Esophagus muscularis mucosa (tissue), 4 donors: Measurements from ENCODE around the gene TTC34.

ENCODE experiments used
- EP300 ChIP-seq: sonication (generic); formaldehyde crosslinking; IDR thresholded peaks from one replicate; pipeline ENCODE4 v1.6.1; 2017; ENCODE audit warnings: antibody characterized with exemption
- POLR2A ChIP-seq: fragments of 450-650 bp; IDR thresholded peaks from one replicate; pipeline ENCODE4 v1.6.1; 2017; ENCODE audit warnings: antibody characterized with exemption, moderate library complexity, mild to moderate bottlenecking, low read depth
- POLR2AphosphoS5 ChIP-seq, 2 donors: sonication (generic); formaldehyde crosslinking; IDR thresholded peaks; one replicate each; pipeline ENCODE4 v1.6.1; 2017; ENCODE audit warnings: antibody characterized with exemption in 2 of 2
- TF ChIP-seq, protein P1 (sequence below), 3 experiments: fragments of 200-600 bp in 2 of 3; fragments of 450-650 bp in 1 of 3; sonication (generic) in 2 of 3; IDR thresholded peaks; one replicate each; pipeline ENCODE4 v1.5.1; 2017 to 2019; ENCODE audit warnings: antibody characterized with exemption in 3 of 3, mild to moderate bottlenecking in 2 of 3, moderate library complexity in 1 of 3

GRCh38 chr1:2636733-2637132, 164.8 kb downstream of the TTC34 start:
- TF ChIP-seq, protein P1, sequence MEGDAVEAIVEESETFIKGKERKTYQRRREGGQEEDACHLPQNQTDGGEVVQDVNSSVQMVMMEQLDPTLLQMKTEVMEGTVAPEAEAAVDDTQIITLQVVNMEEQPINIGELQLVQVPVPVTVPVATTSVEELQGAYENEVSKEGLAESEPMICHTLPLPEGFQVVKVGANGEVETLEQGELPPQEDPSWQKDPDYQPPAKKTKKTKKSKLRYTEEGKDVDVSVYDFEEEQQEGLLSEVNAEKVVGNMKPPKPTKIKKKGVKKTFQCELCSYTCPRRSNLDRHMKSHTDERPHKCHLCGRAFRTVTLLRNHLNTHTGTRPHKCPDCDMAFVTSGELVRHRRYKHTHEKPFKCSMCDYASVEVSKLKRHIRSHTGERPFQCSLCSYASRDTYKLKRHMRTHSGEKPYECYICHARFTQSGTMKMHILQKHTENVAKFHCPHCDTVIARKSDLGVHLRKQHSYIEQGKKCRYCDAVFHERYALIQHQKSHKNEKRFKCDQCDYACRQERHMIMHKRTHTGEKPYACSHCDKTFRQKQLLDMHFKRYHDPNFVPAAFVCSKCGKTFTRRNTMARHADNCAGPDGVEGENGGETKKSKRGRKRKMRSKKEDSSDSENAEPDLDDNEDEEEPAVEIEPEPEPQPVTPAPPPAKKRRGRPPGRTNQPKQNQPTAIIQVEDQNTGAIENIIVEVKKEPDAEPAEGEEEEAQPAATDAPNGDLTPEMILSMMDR (IDR thresholded peaks at IDR 0.05) = no peak
- TF ChIP-seq EP300 (no peak), POLR2A (no peak), POLR2AphosphoS5 (IDR thresholded peaks at IDR 0.05) (no peak)
